Endothelial cell of umbilical vein (primary cell): Measurements from ENCODE around the gene PCBP1. TPM values are rescaled to one million over a fixed set of nuclear protein-coding genes. Genes with fewer than 3 reads are reported as not detected.

Source experiments
- BruUV-seq: library from RNA; stranded (reverse); fragments of 400-500 nt; replicated peaks from 2 replicates; lab custom pipeline; 2021; lab: Mats Ljungman, UMichigan
- CTCF ChIA-PET: fragments of 300-600, 350-600 bp; sonication (Branson Sonifier 250); formaldehyde crosslinking; loops from one replicate; lab custom pipeline; 2021; ENCODE audit warnings: antibody characterized with exemption, inconsistent platforms; lab: Charles Lee
- POLR2A ChIA-PET: fragments of 300-600, 350-600 bp; sonication (Branson Sonifier 250); formaldehyde crosslinking; loops from one replicate; lab custom pipeline; 2021; ENCODE audit warnings: antibody characterized with exemption, inconsistent platforms; lab: Charles Lee
- DNase-seq: peaks from one replicate; pipeline ENCODE4 v3.0.0-alpha.2; 2011; ENCODE audit warnings: low read depth, low spot score
- FAIRE-seq: peaks from 2 replicates; lab custom pipeline; 2011; peaks lifted over from hg19 to GRCh38; lab: Jason Lieb, UNC
- H2AFZ ChIP-seq: 2 replicates; pipeline ENCODE4 v1.6.0; 2012; ENCODE audit warnings: low read depth, low read length, control low read depth, inconsistent platforms
- H3K27ac ChIP-seq: 2 replicates; pipeline ENCODE4 v1.5.1; 2011; ENCODE audit warnings: low read depth, mild to moderate bottlenecking, control low read depth, low read length, moderate library complexity; ENCODE audit not compliant: insufficient read depth
- H3K27me3 ChIP-seq, 2 experiments: 2 replicates each; pipeline versions ENCODE4 v1.6.0 to v1.6.1; 2011; ENCODE audit warnings: low read length in 2 of 2, mixed read lengths in 1 of 2; ENCODE audit not compliant: control insufficient read depth in 2 of 2, insufficient read depth in 2 of 2
- H3K36me3 ChIP-seq, 2 experiments: 2 replicates in 1 of 2; 3 replicates in 1 of 2; pipeline ENCODE4 v1.5.1; 2011; ENCODE audit warnings: low read length in 2 of 2, mild to moderate bottlenecking in 1 of 2, moderate library complexity in 1 of 2; ENCODE audit not compliant: control insufficient read depth in 2 of 2, insufficient read depth in 2 of 2; ENCODE audit errors: extremely low read depth in 1 of 2
- H3K4me1 ChIP-seq: 3 replicates; pipeline ENCODE4 v1.5.1; 2011; ENCODE audit warnings: mild to moderate bottlenecking, low read length; ENCODE audit not compliant: control insufficient read depth, insufficient read depth; ENCODE audit errors: extremely low read depth
- H3K4me2 ChIP-seq: 2 replicates; pipeline ENCODE4 v1.6.1; 2011; ENCODE audit warnings: low read length, control low read depth, mixed read lengths; ENCODE audit not compliant: insufficient read depth
- H3K4me3 ChIP-seq, 3 experiments: fragments of 200-600 bp in 1 of 3; sonication (generic), shearing (Covaris generic) in 1 of 3; replicated peaks in 1 of 3; 2 replicates each; pipeline ENCODE4 v1.5.1; 2011 to 2016; ENCODE audit warnings: control low read depth in 3 of 3, low read length in 3 of 3, mild to moderate bottlenecking in 2 of 3, inconsistent platforms in 1 of 3, low read depth in 1 of 3, moderate library complexity in 1 of 3; ENCODE audit not compliant: insufficient read depth in 1 of 3
- H3K79me2 ChIP-seq: 2 replicates; pipeline ENCODE4 v1.6.0; 2012; ENCODE audit warnings: low read length, inconsistent platforms; ENCODE audit not compliant: control insufficient read depth, insufficient read depth
- H3K9ac ChIP-seq: replicated peaks from 2 replicates; pipeline ENCODE3; 2011; ENCODE audit warnings: low read length, control low read depth; ENCODE audit not compliant: insufficient read depth; ENCODE audit errors: extremely low read depth
- H3K9me1 ChIP-seq: replicated peaks from 3 replicates; pipeline ENCODE4 v1.6.0; 2011; ENCODE audit warnings: mild to moderate bottlenecking, low read length; ENCODE audit not compliant: control insufficient read depth, insufficient read depth; ENCODE audit errors: extremely low read depth
- H3K9me3 ChIP-seq: replicated peaks from 2 replicates; pipeline ENCODE4 v1.5.1; 2012; ENCODE audit warnings: low read length, inconsistent platforms; ENCODE audit not compliant: control insufficient read depth, insufficient read depth
- H4K20me1 ChIP-seq: replicated peaks from 2 replicates; pipeline ENCODE3; 2011; ENCODE audit warnings: mild to moderate bottlenecking, low read length; ENCODE audit not compliant: control insufficient read depth, insufficient read depth; ENCODE audit errors: extremely low read depth
- EZH2 ChIP-seq: IDR thresholded peaks from 2 replicates; pipeline ENCODE4 v1.6.1; 2012; ENCODE audit warnings: borderline replicate concordance, low read depth, mild to moderate bottlenecking, moderate library complexity, low read length, inconsistent platforms; ENCODE audit not compliant: severe bottlenecking
- JUN ChIP-seq: IDR thresholded peaks from 2 replicates; pipeline ENCODE4 v1.6.1; 2011; ENCODE audit warnings: borderline replicate concordance, low read depth; ENCODE audit not compliant: insufficient read length, insufficient read depth
- POLR2AphosphoS5 ChIP-seq: IDR thresholded peaks from 2 replicates; pipeline ENCODE4 v1.6.1; 2012; ENCODE audit warnings: low read depth, mild to moderate bottlenecking, control low read depth, low read length, moderate library complexity; ENCODE audit not compliant: insufficient read depth
- dilution Hi-C: fragments of 300-500 bp; cut with MboI; formaldehyde crosslinking; loops from one replicate; pipeline ENCODE4 v1.15.0; 2019; ENCODE audit warnings: low sequenced_read_pairs; ENCODE audit not compliant: extremely low pct_ligation_motif_present
- intact Hi-C: fragments of 100-400 bp; cut with micrococcal nuclease; formaldehyde crosslinking; loops from one replicate; pipeline ENCODE4 v1.10.0; 2022
- polyA plus RNA-seq, 4 experiments: library from polyadenylated mRNA; depleted of rRNA in 3 of 4; stranded (reverse) in 3 of 4; unstranded in 1 of 4; fragments of >200 nt; gene quantifications; 2 replicates each; pipeline versions ENCODE4 v1.2.1 to v1.2.3, GENCODE V29; 2011 to 2012; ENCODE audit warnings: missing spikeins in 1 of 4
- total RNA-seq: library from RNA; stranded (reverse); gene quantifications from 2 replicates; pipeline ENCODE4 v1.2.3, GENCODE V29; 2021
- TF ChIP-seq, protein P1 (sequence below), 2 donors: IDR thresholded peaks; 1 replicate in 1 of 2; 2 replicates in 1 of 2; pipeline ENCODE4 v1.5.1; 2011; ENCODE audit warnings: low read length in 2 of 2, mild to moderate bottlenecking in 2 of 2, moderate library complexity in 2 of 2, control low read depth in 1 of 2, inconsistent platforms in 1 of 2, low read depth in 1 of 2; ENCODE audit not compliant: insufficient read depth in 1 of 2; ENCODE audit errors: extremely low read depth in 1 of 2

Gene PCBP1
- total and polyA plus RNA-seq, 2 donors (not counting 3 experiments of a cell fraction or from before 2014, with no cell fraction given) = 196 to 360 TPM

GRCh38 chr2:70094978-70095719 is 7.9 kb downstream of the PCBP1 start:
- H3K27ac ChIP-seq = peak overlapping the region; percentile 14

More at GRCh38 chr2:70094978-70095719, 7.9 kb downstream of the PCBP1 start:
- no peaks in the 10 kb centered on the region for H3K36me3 ChIP-seq
- no peaks in the 10 kb centered on the region for H3K9me3 ChIP-seq
- TF ChIP-seq, protein P1, sequence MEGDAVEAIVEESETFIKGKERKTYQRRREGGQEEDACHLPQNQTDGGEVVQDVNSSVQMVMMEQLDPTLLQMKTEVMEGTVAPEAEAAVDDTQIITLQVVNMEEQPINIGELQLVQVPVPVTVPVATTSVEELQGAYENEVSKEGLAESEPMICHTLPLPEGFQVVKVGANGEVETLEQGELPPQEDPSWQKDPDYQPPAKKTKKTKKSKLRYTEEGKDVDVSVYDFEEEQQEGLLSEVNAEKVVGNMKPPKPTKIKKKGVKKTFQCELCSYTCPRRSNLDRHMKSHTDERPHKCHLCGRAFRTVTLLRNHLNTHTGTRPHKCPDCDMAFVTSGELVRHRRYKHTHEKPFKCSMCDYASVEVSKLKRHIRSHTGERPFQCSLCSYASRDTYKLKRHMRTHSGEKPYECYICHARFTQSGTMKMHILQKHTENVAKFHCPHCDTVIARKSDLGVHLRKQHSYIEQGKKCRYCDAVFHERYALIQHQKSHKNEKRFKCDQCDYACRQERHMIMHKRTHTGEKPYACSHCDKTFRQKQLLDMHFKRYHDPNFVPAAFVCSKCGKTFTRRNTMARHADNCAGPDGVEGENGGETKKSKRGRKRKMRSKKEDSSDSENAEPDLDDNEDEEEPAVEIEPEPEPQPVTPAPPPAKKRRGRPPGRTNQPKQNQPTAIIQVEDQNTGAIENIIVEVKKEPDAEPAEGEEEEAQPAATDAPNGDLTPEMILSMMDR (IDR thresholded peaks at IDR 0.05; ENCODE audit: extremely low read depth in 1 of 2, insufficient read depth in 1 of 2, low read depth in 1 of 2, low read length in 2 of 2) = no peak
- TF ChIP-seq POLR2AphosphoS5 = peak; percentile 58
- TF ChIP-seq EZH2 = no peak
- no peak for TF ChIP-seq JUN
- no peak overlapping the region for H3K4me3 ChIP-seq
- POLR2A ChIA-PET = interaction anchor here (0.5 to 0.9 kb wide), 2 partner anchors 24 to 39 kb away, joined by 4 to 9 read pairs; no protein-coding TSS in a partner anchor
- H3K4me1 ChIP-seq = peaks cover 14% of the 10 kb centered on the region
- CTCF ChIA-PET = interaction anchor here (0.7 to 1.4 kb wide), 5 partner anchors 27 to 181 kb away, joined by 3 to 4 read pairs (median 3); no protein-coding TSS in a partner anchor
- peak overlapping the region; percentile 47 for H2AFZ ChIP-seq
- H3K4me2 ChIP-seq = peak overlapping the region; percentile 0
- H3K9me1 ChIP-seq = no peaks in the 10 kb centered on the region
- peaks cover under 1% of the 10 kb centered on the region for H3K79me2 ChIP-seq
- no peak overlapping the region for H3K9ac ChIP-seq
- DNase-seq (peak; percentile 78), FAIRE-seq (peak; percentile 87)
- no TSS peak for BruUV-seq
- H4K20me1 ChIP-seq = no peaks in the 10 kb centered on the region
- H3K27me3 ChIP-seq = no peaks in the 10 kb centered on the region
- dilution Hi-C loops = no loop called here
- intact Hi-C loops = no loop called here
